IMR-90 (cell line): ENCODE results near the gene SLC48A1. TPM values are rescaled to one million over a fixed set of nuclear protein-coding genes. Genes with fewer than 3 reads are reported as not detected.

Experiments
- ATAC-seq: fragments of 200-7000 bp; cut with Tn5 transposase; 2 replicates; pipeline ENCODE4 v1.9.1; 2020; ENCODE audit warnings: low read depth, mild to moderate bottlenecking, moderate library complexity
- BruUV-seq: library from RNA; stranded (reverse); fragments of 400-500 nt; replicated peaks from 2 replicates; lab custom pipeline; 2021; lab: Mats Ljungman, UMichigan
- CTCF ChIA-PET: fragments of 300-600 bp; formaldehyde crosslinking; extraction: SDS; loops from one replicate; lab custom pipeline; 2021; ENCODE audit warnings: antibody characterized with exemption; lab: Yijun Ruan, JAX
- POLR2A ChIA-PET: fragments of 300-600 bp; sonication (Branson Sonifier 250); formaldehyde crosslinking; loops from one replicate; lab custom pipeline; 2022; ENCODE audit warnings: antibody characterized with exemption; ENCODE audit not compliant: unreplicated experiment; lab: Charles Lee
- DNase-seq: peaks from one replicate; pipeline ENCODE4 v3.0.0; 2013
- H2AFZ ChIP-seq: replicated peaks from 2 replicates; pipeline ENCODE3; 2013; ENCODE audit warnings: low read length, mild to moderate bottlenecking; ENCODE audit not compliant: poor library complexity
- H2AK5ac ChIP-seq: 2 replicates; pipeline ENCODE4 v1.6.1; 2013; ENCODE audit warnings: low read depth, low read length, inconsistent platforms
- H2AK9ac ChIP-seq: replicated peaks from 2 replicates; pipeline ENCODE3; 2013; ENCODE audit warnings: mild to moderate bottlenecking, low read depth, low read length, moderate library complexity; ENCODE audit not compliant: poor library complexity
- H2BK120ac ChIP-seq: 2 replicates; pipeline ENCODE4 v1.6.1; 2013; ENCODE audit warnings: low read depth, low read length, inconsistent platforms
- H2BK15ac ChIP-seq: 3 replicates; pipeline ENCODE4 v1.6.1; 2013; ENCODE audit warnings: low read depth, low read length, inconsistent platforms
- H2BK20ac ChIP-seq: 2 replicates; pipeline ENCODE4 v1.6.1; 2013; ENCODE audit warnings: low read depth, mild to moderate bottlenecking, inconsistent platforms, low read length, moderate library complexity
- H2BK5ac ChIP-seq: 2 replicates; pipeline ENCODE4 v1.6.1; 2013; ENCODE audit warnings: mild to moderate bottlenecking, low read depth, low read length, inconsistent platforms; ENCODE audit not compliant: poor library complexity, severe bottlenecking
- H3K14ac ChIP-seq: replicated peaks from 2 replicates; pipeline ENCODE4 v1.6.1; 2013; ENCODE audit warnings: low read depth, low read length, inconsistent platforms
- H3K18ac ChIP-seq: 2 replicates; pipeline ENCODE4 v1.6.1; 2013; ENCODE audit warnings: low read depth, low read length, control low read depth
- H3K23ac ChIP-seq: 2 replicates; pipeline ENCODE4 v1.6.1; 2013; ENCODE audit warnings: low read depth, low read length, inconsistent platforms
- H3K27ac ChIP-seq: 2 replicates; pipeline ENCODE4 v1.5.1; 2013; ENCODE audit warnings: mild to moderate bottlenecking, control low read depth, low read length; ENCODE audit not compliant: insufficient read depth
- H3K27me3 ChIP-seq: 2 replicates; pipeline ENCODE4 v1.6.1; 2013; ENCODE audit warnings: low read length; ENCODE audit not compliant: control insufficient read depth, insufficient read depth
- H3K36me3 ChIP-seq: 2 replicates; pipeline ENCODE4 v1.6.1; 2013; ENCODE audit warnings: low read length, mixed read lengths; ENCODE audit not compliant: control insufficient read depth, insufficient read depth
- H3K4ac ChIP-seq: 2 replicates; pipeline ENCODE4 v1.6.1; 2013; ENCODE audit warnings: low read depth, low read length, inconsistent platforms
- H3K4me1 ChIP-seq: 2 replicates; pipeline ENCODE4 v1.6.1; 2013; ENCODE audit warnings: low read length, mixed read lengths; ENCODE audit not compliant: control insufficient read depth, insufficient read depth
- H3K4me2 ChIP-seq: 2 replicates; pipeline ENCODE4 v1.6.1; 2013; ENCODE audit warnings: low read depth, mild to moderate bottlenecking, control low read depth, low read length, moderate library complexity
- H3K4me3 ChIP-seq: 2 replicates; pipeline ENCODE4 v1.5.1; 2013; ENCODE audit warnings: low read depth, mild to moderate bottlenecking, control low read depth, low read length, moderate library complexity; ENCODE audit not compliant: insufficient read depth
- H3K56ac ChIP-seq: 2 replicates; pipeline ENCODE4 v1.6.1; 2013; ENCODE audit warnings: low read length, inconsistent platforms; ENCODE audit not compliant: insufficient read depth; ENCODE audit errors: extremely low read depth
- H3K79me1 ChIP-seq, 2 experiments: 2 replicates each; pipeline ENCODE4 v1.6.1; 2013; ENCODE audit warnings: low read length in 2 of 2, inconsistent platforms in 1 of 2, low read depth in 1 of 2
- H3K9ac ChIP-seq: 2 replicates; pipeline ENCODE4 v1.6.1; 2013; ENCODE audit warnings: low read depth, low read length, control low read depth
- H3K9me1 ChIP-seq: 2 replicates; pipeline ENCODE4 v1.6.1; 2013; ENCODE audit warnings: low read length, inconsistent platforms; ENCODE audit not compliant: insufficient read depth
- H3K9me3 ChIP-seq: 2 replicates; pipeline ENCODE4 v1.6.1; 2013; ENCODE audit warnings: low read length; ENCODE audit not compliant: control insufficient read depth, insufficient read depth
- H4K20me1 ChIP-seq: 2 replicates; pipeline ENCODE4 v1.6.1; 2013; ENCODE audit warnings: low read length, inconsistent platforms; ENCODE audit not compliant: insufficient read depth
- H4K5ac ChIP-seq: 2 replicates; pipeline ENCODE4 v1.6.1; 2013; ENCODE audit warnings: mild to moderate bottlenecking, low read depth, low read length, control low read depth
- H4K8ac ChIP-seq, 2 experiments: 2 replicates each; pipeline ENCODE4 v1.6.1; 2013; ENCODE audit warnings: low read depth in 2 of 2, low read length in 2 of 2, control low read depth in 1 of 2, inconsistent platforms in 1 of 2
- H4K91ac ChIP-seq: 2 replicates; pipeline ENCODE4 v1.6.1; 2013; ENCODE audit warnings: low read depth, low read length, inconsistent platforms; ENCODE audit not compliant: insufficient read depth
- BHLHE40 ChIP-seq: fragments of 150-350 bp; IDR thresholded peaks from 2 replicates; pipeline ENCODE4 v1.6.1; 2016; ENCODE audit warnings: mild to moderate bottlenecking, low read depth, low read length
- CEBPB ChIP-seq: IDR thresholded peaks from 2 replicates; pipeline ENCODE4 v1.6.1; 2012; ENCODE audit warnings: low read depth, low read length, improper control_type of control experiment
- CHD1 ChIP-seq: IDR thresholded peaks from 2 replicates; pipeline ENCODE4 v1.6.1; 2012; ENCODE audit warnings: low read depth, low read length, improper control_type of control experiment
- FOS ChIP-seq: fragments of 150-350 bp; IDR thresholded peaks from 2 replicates; pipeline ENCODE4 v1.6.1; 2016; ENCODE audit warnings: low read depth, low read length
- MAFK ChIP-seq: IDR thresholded peaks from 2 replicates; pipeline ENCODE4 v1.6.1; 2012; ENCODE audit warnings: low read depth, low read length, improper control_type of control experiment
- MAZ ChIP-seq: IDR thresholded peaks from 2 replicates; pipeline ENCODE4 v1.6.1; 2012; ENCODE audit warnings: low read depth, mild to moderate bottlenecking, low read length, improper control_type of control experiment, moderate library complexity, borderline replicate concordance
- MXI1 ChIP-seq: IDR thresholded peaks from 2 replicates; pipeline ENCODE4 v1.6.1; 2012; ENCODE audit warnings: low read depth, mild to moderate bottlenecking, low read length, moderate library complexity, borderline replicate concordance
- NFE2L2 ChIP-seq: fragments of 150-350 bp; IDR thresholded peaks from 2 replicates; pipeline ENCODE4 v1.6.1; 2016; ENCODE audit warnings: low read depth, mild to moderate bottlenecking, low read length
- POLR2A ChIP-seq: IDR thresholded peaks from 2 replicates; pipeline ENCODE4 v1.6.1; 2012; ENCODE audit warnings: mild to moderate bottlenecking, low read depth, low read length
- RAD21 ChIP-seq: IDR thresholded peaks from 2 replicates; pipeline ENCODE4 v1.6.1; 2012; ENCODE audit warnings: low read length, improper control_type of control experiment
- RCOR1 ChIP-seq: IDR thresholded peaks from 2 replicates; pipeline ENCODE4 v1.6.1; 2012; ENCODE audit warnings: mild to moderate bottlenecking, low read length, improper control_type of control experiment; ENCODE audit not compliant: insufficient replicate concordance
- RFX5 ChIP-seq: IDR thresholded peaks from 2 replicates; pipeline ENCODE4 v1.8.0; 2012; ENCODE audit warnings: low read depth, mild to moderate bottlenecking, low read length, moderate library complexity
- SMC3 ChIP-seq: fragments of 150-350 bp; IDR thresholded peaks from 2 replicates; pipeline ENCODE4 v1.6.1; 2016; ENCODE audit warnings: low read depth, mild to moderate bottlenecking, antibody characterized with exemption, low read length, moderate library complexity
- USF2 ChIP-seq: fragments of 150-350 bp; IDR thresholded peaks from 2 replicates; pipeline ENCODE4 v1.6.1; 2017; ENCODE audit warnings: mild to moderate bottlenecking, antibody characterized with exemption, low read length, low read depth
- WGBS, 2 experiments: methylation state at CpG; one replicate each; pipeline versions ENCODE4 v1.1.5 to v1.1.7; 2013; ENCODE audit warnings: missing lambda C conversion rate in 2 of 2; ENCODE audit not compliant: insufficient read length in 1 of 2; ENCODE audit errors: extremely low coverage in 2 of 2; 5-methylcytosine and 5-hydroxymethylcytosine counted together
- dilution Hi-C: fragments of 300-500 bp; cut with HindIII; formaldehyde crosslinking; loops from one replicate; pipeline ENCODE4 v1.14.3; 2018; ENCODE audit warnings: low sequenced_read_pairs; ENCODE audit not compliant: unreplicated experiment
- in situ Hi-C: fragments of 300-500 bp; cut with MboI; formaldehyde crosslinking; loops from 3 replicates; pipeline ENCODE4 v1.14.3; 2019; ENCODE audit warnings: low sequenced_read_pairs, inconsistent platforms, mixed read lengths
- intact Hi-C: fragments of 100-400 bp; cut with micrococcal nuclease; formaldehyde crosslinking; loops from 2 replicates; pipeline ENCODE4 v1.10.0; 2022
- polyA plus RNA-seq, 3 experiments: library from polyadenylated mRNA; depleted of rRNA; stranded (reverse); fragments of >200 nt; gene quantifications; 2 replicates each; pipeline ENCODE4 v1.2.3, GENCODE V29; 2012; ENCODE audit warnings: low replicate concordance in 1 of 3
- total RNA-seq: library from RNA; depleted of rRNA; stranded (reverse); fragments of >200 nt; gene quantifications from 2 replicates; pipeline ENCODE4 v1.2.3, GENCODE V29; 2012
- TF ChIP-seq, protein P1 (sequence below): conservative IDR thresholded peaks from 2 replicates; pipeline ENCODE4 v1.5.1; 2012; ENCODE audit warnings: mild to moderate bottlenecking, low read depth, low read length, improper control_type of control experiment
- TF ChIP-seq, protein P2 (sequence below): fragments of 150-350 bp; IDR thresholded peaks from 2 replicates; pipeline ENCODE4 v1.6.1; 2016; ENCODE audit warnings: low read depth, mild to moderate bottlenecking, low read length, moderate library complexity, borderline replicate concordance

Gene SLC48A1
- total and polyA plus RNA-seq, 2 of the 4 experiments (the other 2 are of a cell fraction) = 4.8 to 5.9 TPM

DNA sequence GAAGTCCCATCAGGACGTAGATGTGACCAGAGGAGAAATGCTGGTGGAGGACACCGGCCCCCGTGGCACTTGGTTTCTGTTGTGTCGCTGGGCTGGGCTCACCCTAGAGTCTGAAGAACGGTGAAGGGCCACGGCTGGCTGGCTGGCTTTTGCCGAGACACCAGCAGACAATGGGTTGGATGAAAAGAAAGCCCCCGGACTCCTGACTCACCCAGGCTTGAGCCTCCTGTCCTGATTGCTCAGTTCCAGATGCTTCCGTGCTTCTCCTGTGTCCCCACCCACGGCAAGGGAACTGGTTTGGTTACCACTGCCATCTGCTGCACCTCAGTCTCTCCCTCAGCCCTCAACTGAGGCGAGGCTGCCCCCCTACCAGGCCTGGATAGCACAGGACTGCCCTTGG, 37.4 kb upstream of the SLC48A1 start:
- Histone ChIP-seq H2AK5ac (no peak overlapping the region), H3K4me2 (no peak overlapping the region), H3K79me1 (no peaks in the 10 kb centered on the region), H3K56ac (no peak overlapping the region), H2AFZ (no peak overlapping the region), H3K27ac (no peak overlapping the region), H2BK120ac (no peak overlapping the region), H2AK9ac (peak overlapping the region; percentile 63), H2BK20ac (no peak overlapping the region), H3K4ac (no peak overlapping the region; the same call in 1 of the 2 replicates), H2BK15ac (no peak overlapping the region), H4K5ac (no peak overlapping the region), H3K36me3 (no peaks in the 10 kb centered on the region), H3K4me1 (peaks cover 16% of the 10 kb centered on the region), H3K23ac (no peak overlapping the region), H4K91ac (no peak overlapping the region), H3K9me1 (0 out of 2 replicates have a peak, but pooled peaks cover 5% of the 10 kb centered on the region), H4K20me1 (no peaks in the 10 kb centered on the region), H3K27me3 (no peaks in the 10 kb centered on the region), H3K9me3 (no peaks in the 10 kb centered on the region), H3K9ac (no peak overlapping the region), H4K8ac (no peak overlapping the region), H2BK5ac (no peak overlapping the region), H3K14ac (no peak overlapping the region), H3K18ac (no peak overlapping the region), H3K4me3 (no peak overlapping the region)
- ATAC-seq = no peak
- in situ Hi-C loops (no loop called here), intact Hi-C loops (loop anchor here (2.0 kb wide), 1 partner anchor 23 kb away; the partner anchor contains the start of gene RAPGEF3), dilution Hi-C loops (no loop called here)
- TF ChIP-seq RAD21 = no peak
- TF ChIP-seq CHD1 = no peak
- TF ChIP-seq NFE2L2 = no peak
- TF ChIP-seq RFX5 = no peak
- no peak for TF ChIP-seq MXI1
- TF ChIP-seq SMC3 = no peak
- TF ChIP-seq POLR2A = no peak
- TF ChIP-seq USF2 = no peak
- no peak for TF ChIP-seq BHLHE40
- no peak for TF ChIP-seq CEBPB
- TF ChIP-seq RCOR1 = no peak
- no peak for TF ChIP-seq MAZ
- TF ChIP-seq, protein P1, sequence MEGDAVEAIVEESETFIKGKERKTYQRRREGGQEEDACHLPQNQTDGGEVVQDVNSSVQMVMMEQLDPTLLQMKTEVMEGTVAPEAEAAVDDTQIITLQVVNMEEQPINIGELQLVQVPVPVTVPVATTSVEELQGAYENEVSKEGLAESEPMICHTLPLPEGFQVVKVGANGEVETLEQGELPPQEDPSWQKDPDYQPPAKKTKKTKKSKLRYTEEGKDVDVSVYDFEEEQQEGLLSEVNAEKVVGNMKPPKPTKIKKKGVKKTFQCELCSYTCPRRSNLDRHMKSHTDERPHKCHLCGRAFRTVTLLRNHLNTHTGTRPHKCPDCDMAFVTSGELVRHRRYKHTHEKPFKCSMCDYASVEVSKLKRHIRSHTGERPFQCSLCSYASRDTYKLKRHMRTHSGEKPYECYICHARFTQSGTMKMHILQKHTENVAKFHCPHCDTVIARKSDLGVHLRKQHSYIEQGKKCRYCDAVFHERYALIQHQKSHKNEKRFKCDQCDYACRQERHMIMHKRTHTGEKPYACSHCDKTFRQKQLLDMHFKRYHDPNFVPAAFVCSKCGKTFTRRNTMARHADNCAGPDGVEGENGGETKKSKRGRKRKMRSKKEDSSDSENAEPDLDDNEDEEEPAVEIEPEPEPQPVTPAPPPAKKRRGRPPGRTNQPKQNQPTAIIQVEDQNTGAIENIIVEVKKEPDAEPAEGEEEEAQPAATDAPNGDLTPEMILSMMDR = no peak
- no peak for TF ChIP-seq MAFK
- TF ChIP-seq, protein P2, sequence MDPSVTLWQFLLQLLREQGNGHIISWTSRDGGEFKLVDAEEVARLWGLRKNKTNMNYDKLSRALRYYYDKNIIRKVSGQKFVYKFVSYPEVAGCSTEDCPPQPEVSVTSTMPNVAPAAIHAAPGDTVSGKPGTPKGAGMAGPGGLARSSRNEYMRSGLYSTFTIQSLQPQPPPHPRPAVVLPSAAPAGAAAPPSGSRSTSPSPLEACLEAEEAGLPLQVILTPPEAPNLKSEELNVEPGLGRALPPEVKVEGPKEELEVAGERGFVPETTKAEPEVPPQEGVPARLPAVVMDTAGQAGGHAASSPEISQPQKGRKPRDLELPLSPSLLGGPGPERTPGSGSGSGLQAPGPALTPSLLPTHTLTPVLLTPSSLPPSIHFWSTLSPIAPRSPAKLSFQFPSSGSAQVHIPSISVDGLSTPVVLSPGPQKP = no peak
- no peak for TF ChIP-seq FOS
- WGBS, 2 experiments = 100% methylated on average over 4 of the region's 11 CpGs; no CpG with 5 or more reads in 1 of the 2 experiments
- POLR2A ChIA-PET = no interaction called here
- DNase-seq = no peak
- CTCF ChIA-PET = no interaction called here
- no TSS peak for BruUV-seq
